Osteocyte (in vitro differentiated cells): ENCODE measurements around the gene VN1R4. TPM values are rescaled to one million over a fixed set of nuclear protein-coding genes. Genes with fewer than 3 reads are reported as not detected.
A peak's percentile ranks its signal among the peaks of the same experiment; 100 is the strongest.
"Not testable (repeated sequence)": the region's sequence is repeated elsewhere in the genome, so short reads cannot be mapped to it uniquely, and the experiment has no call there.

Source experiments
- DNase-seq: peaks from one replicate; pipeline ENCODE4 v3.0.0; 2021; ENCODE audit warnings: mixed read lengths; ENCODE audit not compliant: unreplicated experiment; ENCODE audit errors: extremely low spot score
- H3K27ac Mint-ChIP-seq: one replicate; pipeline ENCODE4 v1.8.0; 2021; ENCODE audit warnings: mild to moderate bottlenecking, mixed read lengths; ENCODE audit not compliant: unreplicated experiment
- H3K27me3 Mint-ChIP-seq: one replicate; pipeline ENCODE4 v1.8.0; 2021; ENCODE audit warnings: mixed read lengths; ENCODE audit not compliant: unreplicated experiment
- H3K36me3 Mint-ChIP-seq: one replicate; pipeline ENCODE4 v1.8.0; 2021; ENCODE audit warnings: mixed read lengths; ENCODE audit not compliant: unreplicated experiment
- H3K4me1 Mint-ChIP-seq: one replicate; pipeline ENCODE4 v1.8.0; 2021; ENCODE audit warnings: mixed read lengths; ENCODE audit not compliant: unreplicated experiment
- H3K4me3 Mint-ChIP-seq: one replicate; pipeline ENCODE4 v1.8.0; 2021; ENCODE audit warnings: mild to moderate bottlenecking, moderate library complexity, mixed read lengths; ENCODE audit not compliant: unreplicated experiment
- H3K9me3 Mint-ChIP-seq: one replicate; pipeline ENCODE4 v1.8.0; 2021; ENCODE audit warnings: mixed read lengths; ENCODE audit not compliant: unreplicated experiment
- CTCF ChIP-seq: fragments of 200-600 bp; sonication (generic); IDR thresholded peaks from 2 replicates; pipeline ENCODE4 v1.5.0; 2021; ENCODE audit warnings: antibody characterized with exemption, mild to moderate bottlenecking, moderate library complexity
- total RNA-seq: library from RNA; stranded (reverse); gene quantifications from 2 replicates; pipeline ENCODE4 v1.2.1, GENCODE V29; 2021

Gene VN1R4
- total RNA-seq, 1 donor from 2014 or later = not detected

- Mint-ChIP-seq H3K9me3 (peaks cover 55% of the 10 kb centered on the region), H3K4me3 (peak within 1 kb of the TSS; percentile 91), H3K4me1 (peaks cover 10% of the 10 kb centered on the region), H3K27ac (peak within 1 kb of the TSS; percentile 90), H3K36me3 (peaks cover 42% of the 10 kb centered on the region), H3K27me3 (no peaks in the 10 kb centered on the region)
- DNase-seq = peak; percentile 93
- no peak for TF ChIP-seq CTCF
Measured at GRCh38 chr19:53254411-53255341, 12.8 kb downstream of the VN1R4 start, which contains the start of gene ZNF677. TSS of gene ZNF677 (minus strand) at chr19:53254873. CDS start at chr19:53251550, 3,323 bp downstream.

GRCh38 chr19:53246498-53246897, 21.0 kb downstream of the VN1R4 start:
- no peaks in the 10 kb centered on the region for H3K4me1 Mint-ChIP-seq
- peaks cover 87% of the 10 kb centered on the region for H3K36me3 Mint-ChIP-seq
- DNase-seq = no peak
- no peaks in the 10 kb centered on the region for H3K27me3 Mint-ChIP-seq
- H3K9me3 Mint-ChIP-seq = peaks cover 67% of the 10 kb centered on the region
- H3K27ac Mint-ChIP-seq = no peak overlapping the region
- H3K4me3 Mint-ChIP-seq = no peak overlapping the region
- TF ChIP-seq CTCF = no peak

- no peak overlapping the region for H3K4me3 Mint-ChIP-seq
- H3K27me3 Mint-ChIP-seq = no peaks in the 10 kb centered on the region
- no peak for DNase-seq
- H3K4me1 Mint-ChIP-seq = no peaks in the 10 kb centered on the region
- peaks cover 61% of the 10 kb centered on the region for H3K9me3 Mint-ChIP-seq
- peaks cover 52% of the 10 kb centered on the region for H3K36me3 Mint-ChIP-seq
- no peak overlapping the region for H3K27ac Mint-ChIP-seq
- TF ChIP-seq CTCF = no peak
Measured at GRCh38 chr19:53237114-53237777, 30.3 kb downstream of the VN1R4 start.

GRCh38 chr19:53224606-53225005, 42.9 kb downstream of the VN1R4 start:
- DNase-seq = no peak
- H3K4me1 Mint-ChIP-seq = no peaks in the 10 kb centered on the region
- H3K36me3 Mint-ChIP-seq = peaks cover 2% of the 10 kb centered on the region
- no peak for TF ChIP-seq CTCF
- H3K27ac Mint-ChIP-seq = no peak overlapping the region
- H3K27me3 Mint-ChIP-seq = no peaks in the 10 kb centered on the region
- H3K9me3 Mint-ChIP-seq = peaks cover 36% of the 10 kb centered on the region
- no peak overlapping the region for H3K4me3 Mint-ChIP-seq

GRCh38 chr19:53222716-53223115, 44.8 kb downstream of the VN1R4 start:
- not testable (repeated sequence) for H3K27ac Mint-ChIP-seq, H3K27me3 Mint-ChIP-seq, H3K36me3 Mint-ChIP-seq, DNase-seq, H3K4me1 Mint-ChIP-seq, H3K4me3 Mint-ChIP-seq
- H3K9me3 Mint-ChIP-seq = peaks cover 41% of the 10 kb centered on the region

Other genes with a start within 250 kb of the VN1R4 start
- gene ERVV-2, start 223.0 kb downstream of the VN1R4 start, total RNA-seq = not detected in 2 replicates
- 32.9 and 33.2 TPM in 2 replicates for gene ZNF160, start 164.3 kb downstream of the VN1R4 start, total RNA-seq
- gene ZNF415, start 134.8 kb downstream of the VN1R4 start, total RNA-seq = 7.2 and 10.6 TPM in 2 replicates
- gene ZNF347, start 108.7 kb downstream of the VN1R4 start, total RNA-seq = 15.3 and 15.9 TPM in 2 replicates
- 5.1 TPM in 2 replicates for gene ZNF665, start 74.4 kb downstream of the VN1R4 start, total RNA-seq
- 24.8 and 28.4 TPM in 2 replicates for gene ZNF677, start 12.8 kb downstream of the VN1R4 start, total RNA-seq
- gene VN1R2, start 9.4 kb downstream of the VN1R4 start, total RNA-seq = not detected in 2 replicates
- 5.7 and 6.6 TPM in 2 replicates for gene ZNF845, start 66.0 kb upstream of the VN1R4 start, total RNA-seq
- 7.6 and 8.5 TPM in 2 replicates for gene ZNF525, start 98.0 kb upstream of the VN1R4 start, total RNA-seq
- 9.0 and 10.7 TPM in 2 replicates for gene ZNF765, start 127.4 kb upstream of the VN1R4 start, total RNA-seq
- gene ZNF761, start 164.3 kb upstream of the VN1R4 start, total RNA-seq = 8.3 and 9.2 TPM in 2 replicates
- gene ZNF813, start 200.0 kb upstream of the VN1R4 start, total RNA-seq = 4.4 and 4.5 TPM in 2 replicates